ENCODE results near the gene AFDN. TPM values are rescaled to one million over a fixed set of nuclear protein-coding genes. Genes with fewer than 3 reads are reported as not detected.

The AFDN gene
- polyA plus RNA-seq, 3 donors: 139 to 164 (median 157) TPM

- DNase-seq (ENCODE audit: low read depth in 3 of 3, low spot score in 2 of 3): no peak
Observed at GRCh38 chr6:167811442-167812087, 15.1 kb upstream of the AFDN start.

GRCh38 chr6:167812088-167812487 lies 14.6 kb upstream of the AFDN start:
- DNase-seq (ENCODE audit: low read depth in 3 of 3, low spot score in 2 of 3): no peak

DNA sequence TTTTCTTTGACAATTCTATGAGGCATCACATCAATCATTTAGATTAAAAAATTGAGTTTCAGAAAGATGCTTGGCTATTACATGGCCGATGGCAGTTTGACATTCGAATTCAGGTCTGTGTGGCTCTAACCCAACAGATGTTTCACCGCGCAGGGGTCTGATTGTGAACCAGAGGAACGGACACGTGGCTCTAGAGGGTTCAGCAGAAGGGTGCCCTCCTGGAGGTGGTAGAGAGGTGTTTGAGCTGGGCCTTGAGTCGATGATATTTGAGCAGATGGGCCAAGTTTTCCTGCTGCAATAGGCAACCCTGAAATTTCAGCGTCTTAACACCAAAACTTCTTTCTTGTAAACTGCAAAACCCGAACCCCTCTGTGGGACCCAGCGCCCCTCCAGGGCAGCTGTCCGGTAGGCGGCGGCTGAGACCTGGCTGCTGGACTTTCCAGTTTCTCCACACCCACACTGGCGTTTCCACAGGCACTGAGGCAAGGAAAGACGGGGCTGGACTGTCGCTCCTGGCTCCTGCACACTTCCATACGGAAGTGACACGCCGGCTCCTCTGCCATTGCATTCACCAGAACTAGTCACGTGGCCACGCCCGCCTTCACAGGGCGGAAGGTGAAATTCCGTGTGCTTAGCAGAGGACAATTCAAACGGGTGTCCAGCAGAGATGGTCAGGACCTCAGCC lies 11.3 kb upstream of the AFDN start:
- no peak for DNase-seq (ENCODE audit: low read depth in 3 of 3, low spot score in 2 of 3)

GRCh38 chr6:167817016-167817415 lies 9.7 kb upstream of the AFDN start:
- DNase-seq (ENCODE audit: low read depth in 3 of 3, low spot score in 2 of 3): no peak

GRCh38 chr6:167817729-167818128 lies 9.0 kb upstream of the AFDN start:
- DNase-seq (ENCODE audit: low read depth in 3 of 3, low spot score in 2 of 3): no peak

DNA sequence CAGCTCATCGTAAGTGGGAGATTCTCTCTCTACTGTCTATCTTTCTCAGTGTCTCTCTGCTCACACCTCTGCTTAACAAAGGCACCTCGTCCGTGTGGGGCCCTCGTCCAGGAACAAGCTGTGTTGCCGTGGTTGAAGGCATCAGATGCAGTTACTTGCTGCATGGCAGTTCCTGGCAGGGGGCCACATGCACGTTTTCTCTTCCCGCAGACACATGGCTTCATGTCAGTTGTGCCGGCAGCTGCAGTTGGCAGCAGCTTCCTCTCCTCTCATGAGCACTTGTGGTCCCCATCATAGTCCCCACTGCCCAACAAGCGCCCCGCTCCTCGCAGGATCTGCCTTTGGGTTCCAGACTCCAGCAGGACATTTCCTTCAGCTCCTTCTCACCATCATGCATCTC lies 7.1 kb upstream of the AFDN start:
- no peak for DNase-seq (ENCODE audit: low read depth in 3 of 3, low spot score in 2 of 3)

- no peak for DNase-seq (ENCODE audit: low read depth in 3 of 3, low spot score in 2 of 3)
Observed at GRCh38 chr6:167820681-167821080, 6.0 kb upstream of the AFDN start.

GRCh38 chr6:167824591-167825331 lies 1.9 kb upstream of the AFDN start:
- DNase-seq (ENCODE audit: low read depth in 3 of 3, low spot score in 2 of 3): no peak

DNA sequence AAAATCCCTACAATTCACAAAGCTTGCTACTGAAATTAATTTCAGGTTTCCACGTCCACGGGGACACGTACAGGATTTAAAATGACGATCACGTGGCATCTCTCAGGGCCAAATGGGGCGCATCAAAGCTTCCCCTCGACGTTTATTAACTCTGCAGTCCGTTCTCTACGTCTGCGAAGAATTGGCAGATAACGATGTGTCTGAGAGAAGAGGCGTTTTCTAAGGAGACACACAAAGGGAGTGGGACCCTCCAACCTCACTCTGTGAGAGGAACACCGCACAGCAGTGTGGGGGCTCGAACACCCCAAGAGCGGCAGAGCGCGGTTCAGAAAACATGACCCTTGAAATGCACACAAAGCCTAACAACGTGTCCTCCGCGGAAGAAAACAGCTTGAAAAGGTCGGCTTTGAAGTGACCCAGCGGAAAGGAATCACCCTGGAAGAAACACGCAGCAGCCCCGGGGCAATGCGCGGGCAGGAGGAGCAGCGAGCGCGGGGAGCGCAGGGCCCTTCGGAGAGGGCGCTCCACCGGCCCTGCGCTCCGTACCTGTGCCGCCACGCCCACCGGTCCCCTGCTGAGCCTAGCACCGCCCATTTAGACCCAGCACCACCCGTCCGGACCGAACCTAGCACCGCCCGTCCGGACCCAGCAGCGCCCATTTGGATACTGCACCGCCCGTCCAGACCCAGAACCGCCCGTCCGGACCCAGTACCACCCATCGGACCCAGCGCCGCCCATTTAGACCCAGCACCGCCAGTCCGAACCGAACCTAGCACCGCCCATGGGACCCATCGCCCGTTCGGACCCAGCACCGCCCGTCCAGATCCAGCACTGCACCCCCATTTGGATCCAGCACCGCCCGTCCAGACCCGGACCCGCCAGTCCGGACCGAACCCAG lies 1.1 kb upstream of the AFDN start:
- DNase-seq (ENCODE audit: low read depth in 3 of 3, low spot score in 2 of 3): peak in 1 of 3 donors; percentile 48

- no peak for DNase-seq (ENCODE audit: low read depth in 3 of 3, low spot score in 2 of 3)
Observed at GRCh38 chr6:167826230-167826895, 348 bp upstream of the AFDN start.

DNA sequence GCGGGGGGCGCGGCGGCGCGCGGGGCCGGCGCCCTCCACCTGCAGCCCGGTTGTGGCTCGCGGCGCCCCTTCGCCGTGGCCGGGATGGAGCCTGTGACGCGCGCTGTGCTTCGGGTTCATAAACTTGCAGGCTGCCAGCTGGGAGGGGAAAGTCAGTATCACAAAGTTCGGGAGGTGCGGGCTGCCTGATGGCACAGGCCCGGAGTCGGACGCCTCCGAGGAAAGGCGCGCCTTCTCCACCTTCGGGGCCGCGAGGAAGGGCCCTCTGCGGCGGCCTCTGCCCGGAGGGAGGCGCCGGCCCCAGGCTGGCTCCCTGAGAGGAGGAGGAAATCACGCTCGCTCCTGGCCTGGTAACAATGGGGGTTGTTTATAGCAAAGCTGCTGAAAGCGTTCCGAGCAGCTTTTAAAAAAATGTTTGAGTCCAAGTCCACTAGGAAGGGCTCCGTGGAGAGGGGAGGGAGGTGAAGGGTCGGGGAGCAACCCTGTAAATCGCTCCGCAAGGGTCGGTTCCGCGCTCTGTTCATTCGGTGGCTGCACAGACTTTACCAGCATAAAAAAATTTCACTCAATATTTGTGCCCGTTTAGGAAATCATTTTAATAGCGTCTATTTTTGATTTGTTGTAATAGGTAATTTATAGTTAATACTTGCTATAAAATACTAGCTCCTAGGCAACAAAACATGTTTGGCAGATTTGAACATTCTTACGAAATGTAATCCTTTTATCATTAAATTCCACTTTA lies 1.0 kb downstream of the AFDN start:
- DNase-seq (ENCODE audit: low read depth in 3 of 3, low spot score in 2 of 3): no peak

GRCh38 chr6:167828325-167828956 lies 1.7 kb downstream of the AFDN start:
- DNase-seq (ENCODE audit: low read depth in 3 of 3, low spot score in 2 of 3): no peak

DNA sequence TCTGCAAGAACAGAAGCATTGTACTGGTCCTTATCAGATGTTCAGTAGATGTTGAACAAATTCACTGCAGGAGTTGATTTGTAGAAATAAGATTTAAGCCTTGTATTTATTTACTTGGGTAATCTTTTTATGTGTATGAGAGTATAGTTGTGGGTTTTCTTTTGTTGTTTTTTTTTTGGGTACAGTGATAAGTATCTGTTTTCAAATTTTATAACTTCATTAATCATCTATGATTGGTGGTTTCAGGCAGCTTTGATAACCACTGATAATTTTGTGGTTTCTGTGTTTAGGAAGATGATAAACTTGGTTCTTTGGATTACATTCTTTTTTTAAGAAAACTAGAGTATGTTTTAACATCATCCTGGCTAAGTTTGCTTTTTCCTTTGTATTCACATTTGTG lies 2.8 kb downstream of the AFDN start:
- no peak for DNase-seq (ENCODE audit: low read depth in 3 of 3, low spot score in 2 of 3)

GRCh38 chr6:167831281-167831828 lies 4.6 kb downstream of the AFDN start:
- no peak for DNase-seq (ENCODE audit: low read depth in 3 of 3, low spot score in 2 of 3)

GRCh38 chr6:167832497-167833395 lies 6.0 kb downstream of the AFDN start:
- no peak for DNase-seq (ENCODE audit: low read depth in 3 of 3, low spot score in 2 of 3)

DNA sequence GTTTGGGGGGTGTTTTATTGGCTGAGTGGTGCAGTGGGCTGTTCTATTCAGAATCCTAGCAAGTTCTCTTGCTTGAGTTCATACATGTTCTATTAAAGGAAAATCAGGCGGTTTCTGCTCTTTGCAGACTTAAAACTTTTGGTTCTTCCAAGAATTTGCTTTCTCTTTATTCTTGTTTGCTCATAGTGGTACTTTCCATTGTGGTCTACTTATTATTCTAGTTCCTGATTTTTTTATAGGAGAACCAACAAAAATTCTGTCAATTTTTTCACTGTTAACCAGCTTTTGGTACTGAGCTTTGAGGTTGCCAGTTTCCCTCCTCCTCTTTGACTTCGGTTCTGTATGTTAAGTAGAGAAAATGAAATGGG lies 6.7 kb downstream of the AFDN start:
- DNase-seq (ENCODE audit: low read depth in 3 of 3, low spot score in 2 of 3): no peak

- DNase-seq (ENCODE audit: low read depth in 3 of 3, low spot score in 2 of 3): no peak
Observed at GRCh38 chr6:167835260-167835659, 8.5 kb downstream of the AFDN start.

- no peak for DNase-seq (ENCODE audit: low read depth in 3 of 3, low spot score in 2 of 3)
Observed at GRCh38 chr6:167836721-167837120, 10.0 kb downstream of the AFDN start.

Data from right renal cortex interstitium (tissue), 3 donors.